ENCODE data around the gene UBE2S.
"Not testable (repeated sequence)": the region's sequence is repeated elsewhere in the genome, so short reads cannot be mapped to it uniquely, and the experiment has no call there.

Gene UBE2S

DNA sequence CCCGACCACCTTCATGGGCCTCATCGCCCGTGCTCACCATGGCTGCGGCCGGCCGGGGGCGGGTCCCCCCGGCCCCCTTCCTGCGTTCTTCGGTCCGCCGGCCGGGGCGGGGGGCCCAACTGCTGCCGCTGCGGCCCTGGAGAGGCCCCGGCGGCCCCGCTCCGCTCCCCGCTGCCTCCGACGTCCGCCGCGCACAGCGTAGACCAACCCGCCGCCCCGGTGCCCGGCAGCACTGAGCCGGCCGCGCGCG, at the start of gene UBE2S:
TSS of gene UBE2S (minus strand) at position 239 of the 250 bp plus-strand sequence. CDS start at position 40, 199 bp downstream.
- not testable (repeated sequence) for DNase-seq

DNA sequence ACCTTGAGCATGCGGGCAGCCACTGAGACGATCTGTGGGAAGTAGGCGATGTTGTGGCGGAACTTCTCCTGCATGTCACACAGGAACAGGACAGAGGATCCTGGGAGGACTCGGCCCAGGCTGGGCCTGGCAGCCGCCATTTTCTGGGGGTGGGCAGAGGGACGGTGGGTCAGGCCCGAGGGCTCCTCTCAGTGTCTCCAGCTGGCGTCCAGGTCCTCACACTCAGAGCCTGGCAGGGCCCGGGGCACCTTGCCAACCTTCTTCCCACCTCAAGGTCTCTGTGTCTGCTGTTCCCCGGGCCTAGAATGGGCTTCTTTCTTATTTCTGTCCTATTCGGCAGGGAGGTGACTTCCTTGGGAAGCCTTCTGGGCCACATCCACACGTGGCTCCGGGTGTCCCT, 48.8 kb upstream of the UBE2S start:
- DNase-seq = no peak

DNA sequence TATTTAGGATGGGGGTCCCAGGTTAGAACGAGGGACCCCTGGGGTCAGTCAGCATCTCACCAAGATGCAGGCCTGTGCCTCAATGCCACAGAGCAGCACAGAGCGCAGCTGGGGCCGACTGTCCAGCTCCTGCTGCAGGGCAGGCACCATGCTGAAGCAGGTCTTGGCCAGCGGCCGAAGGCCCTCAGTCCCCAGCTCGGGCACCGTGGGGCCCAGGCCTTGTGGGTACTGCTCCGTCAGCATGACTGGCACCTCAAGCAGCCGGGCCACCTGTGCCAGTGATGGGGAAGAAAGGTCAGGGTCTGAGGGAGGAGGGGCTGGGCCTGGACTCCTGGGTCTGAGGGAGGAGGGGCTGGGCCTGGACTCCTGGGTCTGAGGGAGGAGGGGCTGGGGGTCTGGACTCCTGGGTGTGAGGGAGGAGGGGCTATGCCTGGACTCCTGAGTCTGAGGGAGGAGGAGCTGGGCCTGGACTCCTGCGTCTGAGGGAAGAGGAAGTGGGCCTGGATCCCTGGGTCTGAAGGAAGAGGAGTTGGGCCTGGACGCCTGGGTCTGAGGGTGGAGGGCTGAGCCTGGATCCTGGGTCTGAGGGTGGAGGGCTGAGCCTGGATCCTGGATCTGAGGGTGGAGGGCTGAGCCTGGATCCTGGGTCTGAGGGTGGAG, 48.1 kb upstream of the UBE2S start:
- DNase-seq = no peak

DNA sequence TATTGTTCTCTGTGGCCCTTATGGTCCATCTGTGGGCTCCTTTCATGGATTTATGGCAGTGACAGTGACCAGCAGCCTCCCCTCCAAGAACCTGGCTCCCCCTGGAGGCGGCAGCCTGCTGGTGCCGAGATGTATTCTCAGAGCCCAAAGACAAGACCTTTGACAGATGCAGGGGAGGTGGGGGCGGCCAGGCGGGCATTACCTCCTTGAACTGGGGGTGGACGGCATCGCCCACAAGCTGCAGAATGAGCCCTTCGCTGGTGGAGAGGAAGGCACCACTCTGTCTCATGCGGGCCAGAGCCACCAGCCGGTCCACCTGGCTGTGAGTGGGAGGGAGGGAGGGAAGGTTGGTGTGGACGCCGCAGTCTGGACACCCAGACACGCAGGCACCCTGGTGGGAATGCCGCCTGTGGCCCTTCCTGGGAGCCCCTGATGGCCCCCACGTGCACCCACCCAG, 47.2 kb upstream of the UBE2S start:
- DNase-seq = peak; percentile 59

DNA sequence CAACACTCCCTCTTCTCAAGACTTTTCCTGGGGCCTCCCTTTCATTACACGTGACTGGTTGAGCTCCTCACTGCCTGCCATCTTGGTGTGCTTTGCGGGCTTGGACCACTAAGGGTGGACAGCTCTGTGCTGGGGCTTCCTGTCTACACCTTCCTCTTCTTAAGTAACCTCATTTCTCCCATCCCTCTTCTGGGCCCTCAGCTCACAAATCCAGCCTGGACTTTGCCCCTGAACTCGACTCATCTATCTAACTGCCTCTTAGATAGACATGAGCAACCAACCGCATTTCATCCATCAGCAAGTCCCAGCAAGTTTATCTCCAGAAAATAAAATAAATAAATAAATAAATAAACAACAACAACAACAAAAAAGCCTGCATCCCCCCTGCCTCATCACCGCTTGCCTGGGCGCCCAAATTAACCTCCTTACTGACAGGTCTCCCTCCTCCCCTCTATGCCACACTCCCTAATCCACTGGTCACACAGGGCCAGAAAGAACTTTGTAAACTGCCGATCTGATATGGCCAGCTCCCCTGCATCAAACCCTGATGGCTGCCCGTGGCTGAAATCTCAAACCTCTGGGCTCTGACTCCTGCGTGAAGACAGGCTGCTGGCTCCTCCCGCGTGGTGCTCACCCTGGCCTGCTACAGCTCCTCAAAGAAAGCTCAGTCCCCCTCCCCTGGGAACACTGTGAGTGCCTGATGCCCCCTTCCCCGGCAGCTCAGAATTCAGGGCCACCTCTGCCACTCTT, 46.1 kb upstream of the UBE2S start:
- no peak for DNase-seq

DNA sequence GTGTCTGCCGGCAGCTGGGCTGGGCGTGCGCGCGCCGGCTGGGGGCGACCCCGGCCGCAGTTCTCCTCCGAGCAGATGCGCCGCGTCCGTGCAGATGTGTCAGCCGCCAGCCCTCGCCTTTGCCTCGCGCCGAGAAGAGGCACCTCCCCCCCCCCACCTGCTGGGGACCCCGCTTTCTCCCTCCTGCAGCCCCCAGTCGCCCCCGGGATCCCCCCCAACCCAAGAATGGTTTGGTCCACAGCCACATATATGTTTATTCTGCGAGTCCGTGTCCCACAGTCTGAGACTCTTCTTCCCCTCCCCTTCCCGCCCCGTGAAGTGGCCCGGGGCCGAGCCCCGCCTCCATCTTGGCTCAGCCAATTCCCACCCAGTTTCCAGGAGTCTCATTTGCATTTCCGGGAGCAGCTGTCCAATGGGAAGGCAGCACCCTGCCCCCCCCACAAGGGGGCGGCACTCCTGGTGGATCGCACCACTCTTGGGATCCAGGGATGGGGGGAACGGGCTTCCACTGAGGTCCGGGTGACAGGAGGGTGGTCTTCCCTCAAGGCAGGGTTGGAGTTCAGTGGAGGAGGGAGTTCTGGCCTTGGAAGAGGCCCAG, 45.3 kb upstream of the UBE2S start:
- peak; percentile 34 for DNase-seq

DNA sequence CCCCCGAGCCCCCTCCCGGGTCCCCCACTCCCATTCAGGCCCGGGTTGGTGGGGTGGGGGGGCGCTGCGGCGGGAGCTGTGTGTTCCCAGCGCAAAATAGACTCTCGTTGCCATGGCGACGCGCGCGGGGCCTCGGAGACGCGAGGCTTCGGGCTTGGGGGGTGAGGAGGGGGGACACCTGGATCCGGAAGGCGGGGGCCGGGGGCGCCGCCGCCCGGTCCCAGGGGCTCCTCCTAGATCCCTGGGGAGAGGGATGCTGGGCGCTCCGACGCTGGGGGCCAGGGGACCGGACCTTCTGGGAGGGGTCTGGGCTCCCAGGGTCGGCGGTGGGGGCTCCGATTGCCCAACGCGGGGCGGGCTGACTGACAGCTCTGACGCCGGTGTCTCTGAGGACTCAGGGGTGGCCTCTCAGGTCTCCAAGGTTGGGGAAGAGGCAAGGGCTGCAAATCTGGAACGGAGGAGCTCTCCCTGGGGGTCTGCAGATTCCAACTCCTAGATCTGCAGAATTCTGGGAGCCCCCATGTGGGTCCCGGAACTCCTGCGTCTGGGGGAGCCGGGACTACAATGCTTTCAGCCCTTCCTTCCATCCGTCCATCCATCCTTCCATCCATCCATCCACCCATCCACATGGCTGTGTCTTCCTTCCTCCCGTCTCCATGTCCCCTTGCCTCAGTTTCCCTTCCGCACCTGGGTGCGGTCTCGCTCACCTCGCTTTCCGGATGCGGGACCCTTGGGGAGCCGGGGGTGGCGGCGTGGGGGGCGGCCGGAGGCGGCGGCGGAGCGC, 44.6 kb upstream of the UBE2S start:
- DNase-seq = no peak

DNA sequence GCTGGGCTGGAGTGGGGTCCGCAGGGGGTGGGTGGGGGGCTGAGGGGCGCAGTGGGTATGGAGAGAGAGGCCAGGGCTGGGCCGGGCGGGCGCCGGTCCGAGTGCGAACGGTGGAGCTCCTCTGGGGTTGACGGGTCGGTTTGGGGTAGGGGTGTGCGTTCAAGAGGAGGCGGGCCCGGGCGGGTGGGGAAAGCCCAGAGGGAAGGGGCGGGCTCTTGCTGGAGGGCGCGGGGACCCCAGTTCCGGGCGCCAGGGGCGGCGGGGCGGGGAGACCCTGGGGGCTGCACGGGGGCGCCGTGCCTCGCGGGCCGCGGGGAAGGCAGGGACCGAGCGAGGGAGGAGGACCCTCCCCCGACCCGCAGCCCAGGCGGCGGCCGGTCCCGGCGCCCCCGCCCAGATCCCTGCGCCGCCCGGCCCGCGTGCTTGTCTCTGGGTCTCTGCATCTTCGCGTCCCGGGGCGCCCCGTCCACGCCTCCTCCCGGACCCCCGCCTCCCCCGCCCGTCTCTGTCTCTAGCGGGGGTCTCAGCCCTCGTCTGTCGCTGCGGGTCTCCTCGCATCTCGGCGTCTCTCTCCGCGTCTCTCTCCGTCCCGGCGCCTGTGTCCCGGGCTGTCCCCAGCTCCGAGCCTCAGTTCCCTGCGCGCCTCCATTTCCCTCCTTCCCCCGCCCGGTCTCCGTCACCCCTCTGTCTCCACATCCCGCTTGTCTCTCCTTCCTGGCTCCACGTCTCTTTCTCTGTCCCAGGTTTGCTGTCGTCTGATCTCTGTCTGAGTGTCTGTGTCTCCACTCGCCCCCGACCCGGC, 43.8 kb upstream of the UBE2S start:
- DNase-seq = no peak

DNA sequence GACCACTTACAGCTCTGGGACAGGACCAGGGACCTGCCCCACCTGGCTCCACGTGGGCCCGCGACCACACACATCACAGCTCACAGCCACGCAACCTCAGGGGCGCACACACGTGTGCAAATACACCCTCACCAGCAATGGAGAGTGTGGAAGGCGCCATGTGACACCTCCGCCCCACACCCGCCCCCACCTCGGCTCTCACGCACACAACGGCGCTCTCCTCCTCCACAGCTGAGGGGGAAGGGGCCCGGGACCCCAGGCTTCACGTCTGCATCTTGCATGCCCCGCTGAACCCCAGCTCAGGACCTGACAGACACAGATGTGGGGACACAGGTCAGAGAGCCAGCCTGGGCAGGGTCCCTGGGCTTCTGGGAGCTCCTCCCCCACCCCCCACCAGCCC, 41.9 kb upstream of the UBE2S start:
- DNase-seq = no peak

DNA sequence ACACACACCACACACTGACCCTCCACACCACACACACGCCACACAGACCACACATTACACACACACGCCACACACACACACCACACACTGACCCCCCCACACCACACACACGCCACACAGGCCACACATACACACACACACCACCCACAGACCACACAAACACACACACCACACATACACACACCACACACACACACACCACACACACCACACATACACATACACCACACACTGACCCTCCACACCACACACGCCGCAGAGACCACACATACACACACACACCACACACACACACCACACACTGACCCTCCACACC, 40.5 kb upstream of the UBE2S start:
- DNase-seq = not testable (repeated sequence)

DNA sequence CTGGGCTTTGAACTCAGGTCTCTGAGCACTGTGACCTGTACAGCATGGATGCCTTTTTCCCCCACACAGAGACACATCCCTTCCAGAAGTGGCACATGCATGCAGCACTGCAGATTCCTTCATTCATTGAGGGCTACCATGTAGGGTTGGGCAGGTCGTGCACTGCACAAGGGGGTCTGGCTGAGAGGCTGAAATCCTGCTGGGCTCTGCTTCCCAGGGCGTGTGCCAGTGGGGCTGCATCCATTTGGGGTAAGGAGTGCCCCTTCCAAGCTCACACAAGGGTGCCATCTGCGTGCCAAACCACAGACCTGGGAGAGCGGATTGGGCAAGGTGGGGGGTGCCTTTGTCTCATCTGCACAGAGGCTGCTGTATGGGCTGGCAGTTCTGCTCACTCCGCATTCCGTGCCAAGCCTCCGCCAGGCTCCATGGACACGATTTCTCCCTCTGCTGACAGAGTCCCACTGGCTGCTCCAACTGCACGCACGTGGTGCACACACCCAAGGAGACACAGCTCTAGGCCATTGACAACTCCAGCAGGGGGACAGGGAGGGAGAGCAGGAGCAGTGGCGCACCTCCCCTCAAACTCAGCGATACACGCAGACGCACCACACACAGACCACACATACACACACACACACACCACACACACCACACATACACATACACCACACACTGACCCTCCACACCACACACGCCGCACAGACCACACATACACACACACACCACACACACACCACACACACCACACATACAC, 40.0 kb upstream of the UBE2S start:
- DNase-seq = no peak

DNA sequence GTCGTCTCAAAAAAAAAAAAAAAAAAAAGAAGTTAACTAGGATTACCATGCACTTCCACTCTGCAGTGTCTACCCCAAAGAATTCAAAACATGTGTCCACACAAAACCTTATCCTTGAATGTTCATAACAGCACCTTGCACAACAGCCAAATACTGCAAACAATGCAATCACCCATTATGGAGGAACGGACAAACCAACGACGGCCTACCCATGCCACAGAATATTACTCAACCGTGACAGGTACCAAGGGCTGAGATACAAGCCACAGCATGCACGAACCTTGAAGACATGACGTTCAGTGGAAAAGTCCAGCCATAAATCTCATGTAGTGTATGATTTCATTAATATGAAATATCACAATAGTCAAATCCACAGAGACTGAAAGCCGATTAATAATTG, 38.5 kb upstream of the UBE2S start:
- no peak for DNase-seq

DNA sequence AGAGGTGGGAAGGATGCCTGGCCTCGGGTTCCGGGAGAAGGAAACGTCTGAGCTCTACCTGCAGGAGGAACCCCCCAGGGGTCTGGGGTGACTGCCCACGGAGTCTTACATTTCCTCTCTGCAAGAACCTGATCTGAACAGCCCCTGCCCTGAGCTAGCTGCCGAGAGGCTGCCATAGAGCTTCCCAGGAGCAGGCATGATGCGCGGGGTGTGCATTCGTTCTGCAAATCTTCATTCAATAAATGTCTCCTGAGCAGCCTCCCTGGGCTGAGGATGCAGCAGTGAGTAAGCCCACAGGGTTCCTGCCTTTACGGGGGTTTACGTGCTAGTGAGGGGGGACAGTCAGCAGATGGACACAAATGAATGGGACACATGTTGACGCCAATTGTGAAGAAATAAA, 37.1 kb upstream of the UBE2S start:
- no peak for DNase-seq

DNA sequence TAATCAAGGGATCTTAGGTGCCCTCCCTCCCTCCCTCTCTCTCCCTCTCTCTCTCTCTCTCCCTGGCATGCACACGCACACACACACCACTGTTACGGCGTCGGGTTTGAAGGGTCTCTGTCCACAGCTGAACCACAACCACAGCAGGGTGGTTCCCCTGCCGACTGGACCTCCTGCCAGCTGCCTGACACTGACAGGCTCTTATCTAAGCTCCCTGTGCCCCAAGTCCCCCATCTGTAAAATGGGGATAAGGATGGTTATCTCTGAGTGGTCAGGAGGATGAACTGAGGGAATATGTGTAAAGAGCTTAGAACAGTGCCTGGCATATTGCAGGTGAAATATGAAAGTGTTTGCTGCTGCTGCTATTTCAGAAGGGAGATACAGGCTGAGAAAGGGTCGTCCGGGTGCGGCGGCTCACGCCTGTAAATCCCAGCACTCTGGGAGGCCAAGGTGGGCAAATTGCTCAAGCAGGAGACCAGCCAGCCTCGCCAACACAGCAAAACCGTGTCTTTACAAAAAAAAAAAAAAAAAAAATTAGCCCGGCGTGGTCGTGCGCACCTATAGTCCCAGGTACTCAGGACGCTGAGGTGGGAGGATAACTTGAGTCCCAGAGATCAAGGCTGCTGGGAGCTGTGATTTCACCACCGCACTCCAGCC, 36.4 kb upstream of the UBE2S start:
- DNase-seq = no peak

DNA sequence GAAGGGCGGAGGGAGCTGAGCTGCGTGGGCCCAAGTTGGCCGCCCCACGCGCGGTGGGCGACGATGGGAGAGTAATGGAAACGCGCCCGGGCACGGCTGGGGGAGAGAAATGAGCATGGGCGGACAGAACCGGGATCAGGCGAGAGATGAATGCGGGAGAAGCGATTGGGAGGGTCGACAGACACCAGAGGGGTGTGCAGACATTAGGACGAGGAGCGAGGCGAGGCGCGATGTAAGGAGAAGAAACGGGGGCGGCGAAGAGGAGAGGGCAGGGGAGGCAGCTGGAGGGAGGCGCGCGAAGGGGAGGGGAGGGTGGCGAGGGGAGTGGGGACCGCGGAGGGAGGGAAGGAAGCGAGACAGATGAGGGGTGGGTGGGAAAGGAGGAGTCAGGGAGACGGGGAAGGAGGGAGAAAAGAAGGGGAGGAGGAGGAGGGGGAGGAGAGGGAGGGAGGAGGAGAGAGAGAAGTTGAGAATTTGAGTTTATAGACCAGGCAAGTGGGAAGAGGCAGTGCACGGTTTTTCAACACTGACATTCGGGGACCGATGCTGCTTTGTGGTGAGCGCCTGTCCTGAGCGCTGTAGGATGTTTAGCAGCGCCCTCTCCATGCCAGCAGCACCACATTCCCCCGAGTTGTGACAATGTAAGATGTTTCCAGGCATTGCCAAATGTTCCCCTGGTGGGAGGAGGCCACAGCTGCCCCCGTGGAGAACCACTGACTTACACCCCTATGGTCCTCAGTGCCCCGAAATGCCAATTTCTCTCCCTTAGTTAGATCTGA, 35.6 kb upstream of the UBE2S start, which contains the start of gene SHISA7:
TSS of gene SHISA7 (minus strand) at position 256 of the 779 bp plus-strand sequence. CDS start 437 bp downstream, outside the sequence.
- DNase-seq = no peak

DNA sequence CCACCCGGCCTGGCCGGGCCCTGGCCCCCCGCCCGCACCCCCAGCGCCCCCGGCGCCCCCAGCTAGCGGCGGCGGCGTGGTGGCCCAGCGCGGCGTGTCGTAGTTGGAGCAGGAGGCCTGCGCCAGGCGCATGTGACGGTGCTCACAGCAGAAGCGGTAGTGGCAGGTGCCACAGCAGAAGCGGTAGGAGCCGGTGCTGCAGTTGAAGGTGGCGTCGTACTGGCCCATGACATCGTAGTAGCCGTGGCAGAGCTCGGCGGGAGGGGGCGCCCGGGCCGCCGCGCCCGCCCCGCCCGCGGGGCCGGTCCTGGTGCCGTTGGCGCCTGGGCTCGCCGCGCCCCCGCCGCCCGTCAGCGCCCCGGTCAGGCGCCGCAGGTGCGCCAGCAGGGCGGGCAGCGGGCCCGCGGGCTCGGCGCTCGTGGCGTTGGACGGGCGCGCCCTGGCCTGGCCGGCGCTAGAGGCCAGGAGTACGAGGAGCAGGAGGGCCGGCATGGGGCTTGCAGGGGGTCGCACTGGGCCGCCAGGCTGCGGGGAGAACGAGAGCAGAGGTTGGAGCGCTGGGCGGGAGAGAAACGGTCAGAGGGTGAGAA, 34.9 kb upstream of the UBE2S start:
- DNase-seq = no peak

DNA sequence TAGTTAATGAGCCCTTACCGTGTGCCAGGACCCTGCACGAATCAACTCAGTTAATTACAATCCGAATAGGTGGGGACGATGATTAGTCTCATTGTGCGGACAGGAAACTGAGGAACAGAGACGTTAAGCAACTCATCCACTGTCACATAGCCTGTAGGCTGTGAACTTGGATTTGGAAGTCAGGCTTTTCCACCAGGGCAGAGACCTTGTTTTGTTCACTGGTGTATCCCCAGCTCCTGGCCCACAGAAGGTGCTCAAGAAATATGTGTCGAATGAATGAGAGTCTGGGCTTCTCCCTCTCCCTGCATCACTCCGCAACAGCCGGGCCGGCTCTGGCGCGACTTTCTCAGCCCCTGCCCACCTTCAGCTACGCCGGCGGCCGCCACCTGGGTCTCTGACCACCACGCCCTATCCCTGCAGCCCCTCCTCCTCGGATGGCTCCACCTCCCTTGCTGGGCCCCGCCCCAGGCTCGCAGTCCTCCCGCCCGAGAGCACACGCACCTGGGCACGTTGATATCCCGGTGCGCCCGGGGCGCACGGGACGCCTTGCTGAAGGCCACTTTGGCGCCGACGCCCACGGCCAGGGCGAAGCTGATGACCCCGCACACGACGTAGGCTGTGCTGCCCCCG, 34.2 kb upstream of the UBE2S start:
- peak; percentile 19 for DNase-seq

DNA sequence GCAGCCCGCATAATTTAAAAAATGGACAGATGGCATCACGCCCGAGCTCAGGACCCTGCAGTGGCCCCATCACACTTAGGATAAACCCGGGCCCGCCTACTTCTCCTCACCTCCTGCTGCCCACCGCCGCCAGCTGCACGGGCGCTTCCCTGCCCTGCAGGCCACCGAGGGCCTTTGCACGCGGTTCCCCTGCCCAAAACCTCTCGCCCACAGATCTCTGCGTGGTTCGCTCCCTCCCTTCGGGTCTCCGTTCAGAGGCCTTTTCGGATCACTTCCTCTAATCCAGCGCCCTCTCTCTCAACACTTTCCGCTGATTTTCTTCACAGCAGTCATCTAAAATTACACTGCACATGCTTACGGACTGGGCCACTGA, 33.7 kb upstream of the UBE2S start:
- no peak for DNase-seq

DNA sequence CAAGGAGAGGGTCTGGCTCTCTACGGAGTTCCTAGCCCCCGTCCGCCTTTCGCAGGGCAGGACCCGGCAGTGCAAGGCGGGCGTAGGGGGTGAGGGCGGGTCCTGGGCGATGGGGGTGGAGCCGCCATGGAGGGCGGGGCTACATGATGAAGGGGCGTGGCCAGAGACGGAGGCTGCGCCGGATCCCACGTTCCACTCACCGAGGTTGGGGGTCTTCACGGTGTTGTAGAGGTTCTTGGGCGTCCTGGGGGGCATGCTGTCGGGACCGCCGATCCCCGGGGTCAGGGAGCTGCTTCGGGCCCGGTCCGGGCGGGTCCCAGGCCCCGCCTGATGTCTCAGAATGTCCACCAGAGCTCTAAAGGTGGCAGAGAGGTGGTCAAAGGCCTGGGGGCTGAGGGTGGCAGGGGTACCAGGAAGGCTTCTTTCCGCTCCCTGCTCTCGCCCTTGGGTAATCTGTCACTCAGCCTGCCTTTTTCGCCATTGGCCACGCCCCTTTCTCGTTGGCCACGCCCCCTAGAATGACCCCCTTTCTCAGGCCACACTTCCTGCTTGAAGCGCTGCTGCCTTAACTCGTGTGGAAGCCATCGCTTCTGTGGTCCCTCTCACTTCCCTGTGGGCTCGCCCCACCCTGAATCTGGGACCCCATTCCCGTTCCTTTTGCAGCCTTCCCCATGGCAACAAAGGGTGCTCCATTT, 33.0 kb upstream of the UBE2S start:
- DNase-seq = no peak
